Fibroblast of mammary gland (primary cell): Measurements from ENCODE around the gene DOCK2.

Experiments
- DNase-seq: peaks from one replicate; pipeline ENCODE4 v3.0.0-alpha.2; 2010; ENCODE audit warnings: low read depth
- H3K4me3 ChIP-seq: 2 replicates; pipeline ENCODE4 v1.5.1; 2011; ENCODE audit warnings: low read depth, mild to moderate bottlenecking, low read length, moderate library complexity; ENCODE audit not compliant: control insufficient read depth
- TF ChIP-seq, protein P1 (sequence below): conservative IDR thresholded peaks from 2 replicates; pipeline ENCODE4 v1.5.1; 2011; ENCODE audit warnings: low read depth, low read length, inconsistent platforms; ENCODE audit not compliant: control insufficient read depth, insufficient read depth

DOCK2 gene

DNA sequence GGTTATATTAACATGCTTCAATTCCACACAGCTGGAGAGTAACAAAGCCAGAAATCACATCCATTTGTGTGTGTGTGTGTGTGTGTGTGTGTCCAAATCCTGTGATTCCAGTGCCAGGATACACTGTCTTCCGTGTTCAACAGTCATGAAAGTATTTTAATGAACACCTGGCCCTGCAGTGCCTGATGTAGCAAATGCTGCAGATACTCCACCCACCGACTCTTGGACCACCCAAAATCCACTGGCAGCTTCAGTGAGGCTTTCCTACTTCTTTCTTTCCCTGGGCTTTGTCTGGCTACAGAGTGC lies 356.4 kb downstream of the DOCK2 start:
- DNase-seq, result no peak
- TF ChIP-seq, protein P1, sequence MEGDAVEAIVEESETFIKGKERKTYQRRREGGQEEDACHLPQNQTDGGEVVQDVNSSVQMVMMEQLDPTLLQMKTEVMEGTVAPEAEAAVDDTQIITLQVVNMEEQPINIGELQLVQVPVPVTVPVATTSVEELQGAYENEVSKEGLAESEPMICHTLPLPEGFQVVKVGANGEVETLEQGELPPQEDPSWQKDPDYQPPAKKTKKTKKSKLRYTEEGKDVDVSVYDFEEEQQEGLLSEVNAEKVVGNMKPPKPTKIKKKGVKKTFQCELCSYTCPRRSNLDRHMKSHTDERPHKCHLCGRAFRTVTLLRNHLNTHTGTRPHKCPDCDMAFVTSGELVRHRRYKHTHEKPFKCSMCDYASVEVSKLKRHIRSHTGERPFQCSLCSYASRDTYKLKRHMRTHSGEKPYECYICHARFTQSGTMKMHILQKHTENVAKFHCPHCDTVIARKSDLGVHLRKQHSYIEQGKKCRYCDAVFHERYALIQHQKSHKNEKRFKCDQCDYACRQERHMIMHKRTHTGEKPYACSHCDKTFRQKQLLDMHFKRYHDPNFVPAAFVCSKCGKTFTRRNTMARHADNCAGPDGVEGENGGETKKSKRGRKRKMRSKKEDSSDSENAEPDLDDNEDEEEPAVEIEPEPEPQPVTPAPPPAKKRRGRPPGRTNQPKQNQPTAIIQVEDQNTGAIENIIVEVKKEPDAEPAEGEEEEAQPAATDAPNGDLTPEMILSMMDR, result no peak
- H3K4me3 ChIP-seq, result no peak overlapping the region

DNA sequence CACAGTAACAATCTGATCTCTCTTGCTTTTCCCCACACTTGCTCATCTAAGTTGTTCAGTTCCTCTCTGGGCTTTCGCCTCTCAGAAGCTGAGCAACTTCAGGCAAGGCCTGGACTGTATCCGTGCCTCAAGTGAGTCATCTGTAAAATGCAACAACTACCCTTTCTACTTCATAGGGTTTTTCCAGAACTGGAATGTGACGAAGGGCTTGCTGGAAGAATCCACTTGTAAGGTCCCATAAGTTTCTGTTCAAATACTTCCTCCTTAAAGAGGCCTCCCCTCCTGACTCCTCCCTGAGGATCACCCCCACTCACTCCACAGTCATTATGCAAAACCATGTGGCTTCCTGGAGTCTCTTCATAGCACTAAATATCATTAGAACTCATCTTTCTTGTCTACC lies 360.7 kb downstream of the DOCK2 start:
- no peak overlapping the region for H3K4me3 ChIP-seq
- TF ChIP-seq, protein P1, result no peak
- no peak for DNase-seq

DNA sequence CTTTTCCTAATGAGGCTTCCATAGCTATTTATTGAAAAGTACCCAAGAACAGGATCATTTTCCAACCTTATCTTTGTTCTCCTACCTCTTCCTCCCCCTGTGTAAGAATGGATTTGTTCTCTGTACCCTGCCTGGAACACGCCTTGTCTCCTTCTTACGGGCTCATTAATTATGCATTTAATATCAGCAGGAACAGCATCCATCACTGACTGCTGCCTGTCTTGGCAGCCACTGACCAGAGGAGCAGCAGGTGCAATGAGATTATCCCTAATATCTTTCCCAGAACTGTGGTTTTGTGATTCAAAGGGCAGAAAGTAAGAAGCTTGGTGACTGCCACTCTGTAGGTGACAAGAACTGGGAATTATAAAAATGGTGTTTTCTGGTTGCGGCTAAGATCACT lies 362.5 kb downstream of the DOCK2 start:
- H3K4me3 ChIP-seq, result no peak overlapping the region
- TF ChIP-seq, protein P1, result no peak
- no peak for DNase-seq

DNA sequence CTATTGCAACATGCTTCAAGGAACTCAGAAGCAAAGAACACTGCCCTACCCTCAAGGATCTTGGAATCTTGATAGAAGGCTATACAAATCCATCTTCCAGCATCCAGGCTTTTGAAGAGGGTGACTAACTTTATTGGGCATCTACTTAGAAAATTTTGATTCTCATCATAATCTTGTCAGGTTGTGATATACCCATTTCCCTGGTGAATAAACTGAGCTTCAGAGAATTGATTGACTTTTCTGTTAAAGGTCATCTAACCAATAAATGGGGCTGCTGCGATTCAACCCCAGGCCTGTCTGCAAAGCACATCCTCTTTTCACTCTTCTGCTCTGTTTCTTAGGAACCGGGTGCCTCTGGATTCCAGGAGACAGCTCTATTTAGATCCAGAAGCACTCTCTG lies 363.1 kb downstream of the DOCK2 start:
- no peak for DNase-seq
- TF ChIP-seq, protein P1, result no peak
- no peak overlapping the region for H3K4me3 ChIP-seq

DNA sequence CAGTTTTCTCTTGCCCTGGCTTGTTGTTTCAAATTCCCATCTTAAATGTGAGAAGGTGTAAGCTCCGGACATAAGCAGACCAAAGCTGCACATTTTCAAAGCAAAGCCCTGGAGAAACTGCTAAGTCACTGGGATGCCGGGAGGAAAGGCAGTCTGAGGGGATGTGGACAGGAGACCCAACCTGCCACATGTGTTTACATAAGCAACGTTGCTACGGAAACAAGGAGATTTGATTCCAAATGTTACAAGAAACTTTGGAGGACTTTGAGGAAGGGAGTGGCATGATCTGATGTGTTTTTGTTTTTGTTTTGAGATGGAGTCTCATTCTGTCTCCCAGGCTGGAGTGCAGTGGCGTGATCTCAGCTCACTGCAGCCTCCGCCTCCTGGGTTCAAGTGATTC lies 368.9 kb downstream of the DOCK2 start:
- no peak overlapping the region for H3K4me3 ChIP-seq
- TF ChIP-seq, protein P1, result no peak
- no peak for DNase-seq

DNA sequence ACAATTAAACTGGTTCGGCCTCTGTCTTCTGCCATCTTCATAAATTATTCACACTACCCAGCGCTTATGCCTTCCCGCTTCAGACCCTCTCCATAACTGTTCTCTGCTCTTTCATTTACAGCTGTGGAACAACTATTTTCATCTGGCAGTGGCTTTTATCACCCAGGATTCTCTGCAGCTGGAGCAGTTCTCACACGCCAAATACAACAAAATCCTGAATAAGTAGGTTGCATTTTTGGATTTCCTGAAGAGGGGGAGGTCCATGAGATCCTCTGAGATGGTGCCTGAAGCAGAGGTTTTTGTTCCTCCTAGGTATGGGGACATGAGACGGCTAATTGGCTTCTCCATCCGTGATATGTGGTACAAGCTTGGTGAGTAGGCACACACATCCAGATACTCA lies 371.3 kb downstream of the DOCK2 start:
- H3K4me3 ChIP-seq, result no peak overlapping the region
- no peak for DNase-seq
- TF ChIP-seq, protein P1, result no peak

DNA sequence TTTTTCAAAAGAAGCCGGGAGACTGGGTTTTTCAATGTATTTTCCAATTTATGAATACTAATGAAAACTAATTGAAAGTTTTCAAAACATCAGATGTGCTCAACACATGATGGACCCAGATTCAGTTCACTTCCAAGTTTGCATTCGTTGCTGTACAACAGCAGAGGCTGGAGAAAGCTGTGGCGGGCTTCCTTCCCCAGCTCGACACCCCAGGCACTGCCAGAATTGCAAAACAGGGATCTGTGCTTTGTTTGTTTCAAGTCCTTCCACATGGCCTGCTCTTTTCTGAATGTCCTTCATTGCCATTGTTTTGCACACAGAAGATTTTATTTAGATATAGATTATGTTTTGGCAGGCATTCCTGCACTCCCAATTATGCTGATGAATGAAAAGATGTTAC lies 373.5 kb downstream of the DOCK2 start:
- H3K4me3 ChIP-seq, result no peak overlapping the region
- DNase-seq, result no peak
- TF ChIP-seq, protein P1, result no peak
